GM12864 (cell line): ENCODE measurements around the gene CCBE1.

ENCODE experiments used
- DNase-seq: peaks from one replicate; pipeline ENCODE4 v3.0.0-alpha.2; 2011; ENCODE audit warnings: low read depth
- H3K4me3 ChIP-seq: 2 replicates; pipeline ENCODE4 v1.5.1; 2011; ENCODE audit warnings: mild to moderate bottlenecking, low read depth, low read length, control low read depth
- CTCF ChIP-seq: IDR thresholded peaks from 2 replicates; pipeline ENCODE4 v1.5.1; 2011; ENCODE audit warnings: low read depth, mild to moderate bottlenecking, moderate library complexity, low read length, control low read depth, inconsistent platforms; ENCODE audit errors: missing control alignments

The CCBE1 gene

GRCh38 chr18:59705145-59705544 lies 7.9 kb upstream of the CCBE1 start:
- TF ChIP-seq CTCF = no peak
- no peak overlapping the region for H3K4me3 ChIP-seq
- DNase-seq = no peak

GRCh38 chr18:59704146-59704545 lies 6.9 kb upstream of the CCBE1 start:
- no peak for TF ChIP-seq CTCF
- no peak for DNase-seq
- no peak overlapping the region for H3K4me3 ChIP-seq

- no peak for TF ChIP-seq CTCF
- DNase-seq = no peak
Observed at GRCh38 chr18:59701272-59701671, 4.0 kb upstream of the CCBE1 start.

GRCh38 chr18:59700535-59700967 lies 3.3 kb upstream of the CCBE1 start:
- H3K4me3 ChIP-seq = no peak overlapping the region
- DNase-seq = no peak
- TF ChIP-seq CTCF = no peak

More at GRCh38 chr18:59701272-59701671, 4.0 kb upstream of the CCBE1 start:
- H3K4me3 ChIP-seq = no peak overlapping the region

- TF ChIP-seq CTCF = no peak
- no peak overlapping the region for H3K4me3 ChIP-seq
- DNase-seq = no peak
Observed at GRCh38 chr18:59699750-59700534, 2.7 kb upstream of the CCBE1 start.

- no peak overlapping the region for H3K4me3 ChIP-seq
- no peak for DNase-seq
- TF ChIP-seq CTCF = no peak
Observed at GRCh38 chr18:59699061-59699460, 1.8 kb upstream of the CCBE1 start.
